Measurements from ENCODE around the gene FAIM2.

DNA sequence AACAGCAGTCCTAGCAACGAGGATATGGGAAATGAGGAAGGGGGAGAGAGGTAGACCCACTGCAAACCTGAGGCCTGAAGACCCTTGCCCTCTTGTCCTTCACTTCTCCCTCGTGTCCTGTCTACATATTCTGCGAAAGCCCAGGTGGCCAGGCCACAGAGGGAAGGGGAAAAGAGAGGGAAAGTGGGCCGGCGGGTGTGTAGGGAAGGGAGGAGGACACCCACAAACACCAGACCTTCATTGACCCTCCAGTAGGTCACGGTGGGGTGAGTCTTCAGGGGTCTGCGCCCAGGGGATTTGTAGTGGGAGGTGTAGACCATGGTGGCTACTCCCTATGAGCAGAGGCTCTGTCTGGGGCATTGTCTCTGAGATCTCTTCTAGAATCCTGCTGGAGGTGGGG lies 3.8 kb downstream of the FAIM2 start:
- TF ChIP-seq, protein P1, sequence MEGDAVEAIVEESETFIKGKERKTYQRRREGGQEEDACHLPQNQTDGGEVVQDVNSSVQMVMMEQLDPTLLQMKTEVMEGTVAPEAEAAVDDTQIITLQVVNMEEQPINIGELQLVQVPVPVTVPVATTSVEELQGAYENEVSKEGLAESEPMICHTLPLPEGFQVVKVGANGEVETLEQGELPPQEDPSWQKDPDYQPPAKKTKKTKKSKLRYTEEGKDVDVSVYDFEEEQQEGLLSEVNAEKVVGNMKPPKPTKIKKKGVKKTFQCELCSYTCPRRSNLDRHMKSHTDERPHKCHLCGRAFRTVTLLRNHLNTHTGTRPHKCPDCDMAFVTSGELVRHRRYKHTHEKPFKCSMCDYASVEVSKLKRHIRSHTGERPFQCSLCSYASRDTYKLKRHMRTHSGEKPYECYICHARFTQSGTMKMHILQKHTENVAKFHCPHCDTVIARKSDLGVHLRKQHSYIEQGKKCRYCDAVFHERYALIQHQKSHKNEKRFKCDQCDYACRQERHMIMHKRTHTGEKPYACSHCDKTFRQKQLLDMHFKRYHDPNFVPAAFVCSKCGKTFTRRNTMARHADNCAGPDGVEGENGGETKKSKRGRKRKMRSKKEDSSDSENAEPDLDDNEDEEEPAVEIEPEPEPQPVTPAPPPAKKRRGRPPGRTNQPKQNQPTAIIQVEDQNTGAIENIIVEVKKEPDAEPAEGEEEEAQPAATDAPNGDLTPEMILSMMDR (IDR thresholded peaks at IDR 0.05) = no peak
- TF ChIP-seq REST (IDR thresholded peaks at IDR 0.05; ENCODE audit: insufficient read depth in 1 of 2, low read depth in 2 of 2, low read length in 1 of 2) (no peak), POLR2AphosphoS5 (IDR thresholded peaks at IDR 0.05; ENCODE audit: low read depth, low read length) (no peak), SIN3A (IDR thresholded peaks at IDR 0.05; ENCODE audit: borderline replicate concordance, insufficient read depth, low read depth, low read length) (no peak), TCF7L2 (IDR thresholded peaks at IDR 0.05; ENCODE audit: low read depth, low read length) (no peak)

Data from Panc1 (cell line).